OCI-LY1 (cell line): ENCODE measurements around the gene RNF157.

Source experiments
- H2AFZ ChIP-seq: fragments of 200-600 bp; sonication (generic), shearing (Covaris generic); 2 replicates; pipeline ENCODE4 v1.6.0; 2014; ENCODE audit warnings: antibody characterized with exemption, mild to moderate bottlenecking, low read length
- H3F3A ChIP-seq: fragments of 200-600 bp; sonication (generic), shearing (Covaris generic); 2 replicates; pipeline ENCODE4 v1.6.0; 2014; ENCODE audit warnings: mild to moderate bottlenecking, antibody characterized with exemption, low read length, moderate library complexity; ENCODE audit not compliant: insufficient read depth
- H3K27ac ChIP-seq: fragments of 200-600 bp; sonication (generic); 2 replicates; pipeline ENCODE4 v1.5.1; 2014; ENCODE audit warnings: low read length, mixed run types, mild to moderate bottlenecking, low read depth; ENCODE audit not compliant: poor library complexity, severe bottlenecking
- H3K27me3 ChIP-seq: fragments of 200-600 bp; sonication (generic); 2 replicates; pipeline ENCODE4 v1.6.0; 2014; ENCODE audit warnings: antibody characterized with exemption, mild to moderate bottlenecking, low read length, moderate library complexity; ENCODE audit not compliant: insufficient read depth
- H3K36me3 ChIP-seq: fragments of 200-600 bp; sonication (generic); 2 replicates; pipeline ENCODE4 v1.6.1; 2014; ENCODE audit warnings: mild to moderate bottlenecking, antibody characterized with exemption, low read length, moderate library complexity, mixed read lengths; ENCODE audit not compliant: insufficient read depth
- H3K4me1 ChIP-seq: fragments of 200-600 bp; sonication (generic); 2 replicates; pipeline ENCODE4 v1.5.1; 2014; ENCODE audit warnings: mild to moderate bottlenecking, low read length, moderate library complexity; ENCODE audit not compliant: insufficient read depth, severe bottlenecking
- H3K4me2 ChIP-seq: fragments of 200-600 bp; sonication (generic), shearing (Covaris generic); 2 replicates; pipeline ENCODE4 v1.6.1; 2014; ENCODE audit warnings: low read length
- H3K4me3 ChIP-seq: fragments of 200-600 bp; sonication (generic); 2 replicates; pipeline ENCODE4 v1.5.1; 2014; ENCODE audit warnings: low read length, low read depth, mild to moderate bottlenecking, mixed read lengths; ENCODE audit not compliant: poor library complexity, severe bottlenecking
- H3K79me2 ChIP-seq: fragments of 200-600 bp; shearing (Covaris generic); 2 replicates; pipeline ENCODE4 v1.6.1; 2016; ENCODE audit warnings: mixed run types, low read length, mixed read lengths; ENCODE audit not compliant: insufficient read depth
- H3K9ac ChIP-seq: fragments of 200-600 bp; sonication (generic), shearing (Covaris generic); 2 replicates; pipeline ENCODE4 v1.6.1; 2014; ENCODE audit warnings: mild to moderate bottlenecking, low read length, mixed read lengths
- H3K9me2 ChIP-seq: fragments of 200-600 bp; sonication (generic), shearing (Covaris generic); 2 replicates; pipeline ENCODE4 v1.6.1; 2014; ENCODE audit warnings: low read depth, mild to moderate bottlenecking, low read length, mixed read lengths
- H3K9me3 ChIP-seq: fragments of 200-600 bp; shearing (Covaris generic); 2 replicates; pipeline ENCODE4 v1.6.1; 2014; ENCODE audit warnings: low read length, mixed read lengths
- H4K20me1 ChIP-seq: fragments of 200-600 bp; sonication (generic), shearing (Covaris generic); 2 replicates; pipeline ENCODE4 v1.6.0; 2016; ENCODE audit warnings: mild to moderate bottlenecking, low read length; ENCODE audit not compliant: insufficient read depth
- EZH2 ChIP-seq: fragments of 200-600 bp; sonication (generic), shearing (Covaris generic); IDR thresholded peaks from 2 replicates; pipeline ENCODE4 v1.8.0; 2017; ENCODE audit warnings: borderline replicate concordance, mixed run types, mild to moderate bottlenecking, antibody characterized with exemption, low read length, moderate library complexity, mixed read lengths
- TF ChIP-seq, protein P1 (sequence below): fragments of 200-600 bp; sonication (generic), shearing (Covaris generic); IDR thresholded peaks from 2 replicates; pipeline ENCODE4 v1.5.1; 2017; ENCODE audit warnings: mild to moderate bottlenecking, antibody characterized with exemption, low read length, moderate library complexity, mixed read lengths

The RNF157 gene

DNA sequence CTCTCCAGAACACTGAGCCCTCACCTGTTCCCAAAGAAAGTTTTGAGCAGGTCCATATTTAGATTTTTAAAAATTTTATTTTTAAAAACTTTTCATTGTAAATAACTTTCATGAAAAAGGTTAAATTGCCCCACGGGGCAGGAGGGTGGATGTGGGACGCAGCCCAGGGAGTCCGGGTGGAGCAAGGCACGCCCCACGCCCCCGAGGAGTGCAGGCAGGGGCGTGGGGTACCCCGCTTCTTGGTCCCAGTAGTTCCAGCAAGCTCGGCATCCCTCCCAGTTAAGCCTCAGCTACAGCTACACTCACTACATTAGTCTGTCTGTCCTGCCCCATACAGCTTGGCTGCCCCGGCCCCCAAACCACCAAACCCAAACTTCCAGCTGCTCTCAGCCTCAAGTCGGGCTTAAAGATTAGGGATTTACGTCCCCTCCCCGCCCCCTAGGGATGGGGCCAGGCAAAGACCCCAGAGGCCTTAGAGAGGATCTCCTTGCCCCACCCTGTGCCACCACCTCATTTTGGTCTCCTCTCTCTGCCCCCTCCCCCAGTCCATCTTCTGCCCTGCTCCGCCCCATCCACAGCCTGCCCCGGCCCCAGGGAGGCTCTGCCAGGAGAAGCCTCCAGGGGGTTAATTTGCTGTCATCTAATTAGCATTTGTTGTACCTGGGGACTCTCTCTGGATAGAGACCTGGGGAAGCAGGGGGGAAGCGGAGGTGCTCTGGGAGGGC is 103.9 kb downstream of the RNF157 start:
- H3K27me3 ChIP-seq = peaks cover 7% of the 10 kb centered on the region
- H2AFZ ChIP-seq = no peak overlapping the region
- no peak overlapping the region for H3K9ac ChIP-seq
- no peaks in the 10 kb centered on the region for H3K9me3 ChIP-seq
- no peaks in the 10 kb centered on the region for H3K79me2 ChIP-seq
- H3K36me3 ChIP-seq = no peaks in the 10 kb centered on the region
- no peaks in the 10 kb centered on the region for H3F3A ChIP-seq
- no peak overlapping the region for H3K27ac ChIP-seq
- no peak overlapping the region for H3K4me2 ChIP-seq
- H3K9me2 ChIP-seq = no peaks in the 10 kb centered on the region
- no peak for TF ChIP-seq EZH2
- TF ChIP-seq, protein P1, sequence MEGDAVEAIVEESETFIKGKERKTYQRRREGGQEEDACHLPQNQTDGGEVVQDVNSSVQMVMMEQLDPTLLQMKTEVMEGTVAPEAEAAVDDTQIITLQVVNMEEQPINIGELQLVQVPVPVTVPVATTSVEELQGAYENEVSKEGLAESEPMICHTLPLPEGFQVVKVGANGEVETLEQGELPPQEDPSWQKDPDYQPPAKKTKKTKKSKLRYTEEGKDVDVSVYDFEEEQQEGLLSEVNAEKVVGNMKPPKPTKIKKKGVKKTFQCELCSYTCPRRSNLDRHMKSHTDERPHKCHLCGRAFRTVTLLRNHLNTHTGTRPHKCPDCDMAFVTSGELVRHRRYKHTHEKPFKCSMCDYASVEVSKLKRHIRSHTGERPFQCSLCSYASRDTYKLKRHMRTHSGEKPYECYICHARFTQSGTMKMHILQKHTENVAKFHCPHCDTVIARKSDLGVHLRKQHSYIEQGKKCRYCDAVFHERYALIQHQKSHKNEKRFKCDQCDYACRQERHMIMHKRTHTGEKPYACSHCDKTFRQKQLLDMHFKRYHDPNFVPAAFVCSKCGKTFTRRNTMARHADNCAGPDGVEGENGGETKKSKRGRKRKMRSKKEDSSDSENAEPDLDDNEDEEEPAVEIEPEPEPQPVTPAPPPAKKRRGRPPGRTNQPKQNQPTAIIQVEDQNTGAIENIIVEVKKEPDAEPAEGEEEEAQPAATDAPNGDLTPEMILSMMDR = no peak
- no peaks in the 10 kb centered on the region for H4K20me1 ChIP-seq
- H3K4me3 ChIP-seq = no peak overlapping the region
- peaks cover 2% of the 10 kb centered on the region for H3K4me1 ChIP-seq

DNA sequence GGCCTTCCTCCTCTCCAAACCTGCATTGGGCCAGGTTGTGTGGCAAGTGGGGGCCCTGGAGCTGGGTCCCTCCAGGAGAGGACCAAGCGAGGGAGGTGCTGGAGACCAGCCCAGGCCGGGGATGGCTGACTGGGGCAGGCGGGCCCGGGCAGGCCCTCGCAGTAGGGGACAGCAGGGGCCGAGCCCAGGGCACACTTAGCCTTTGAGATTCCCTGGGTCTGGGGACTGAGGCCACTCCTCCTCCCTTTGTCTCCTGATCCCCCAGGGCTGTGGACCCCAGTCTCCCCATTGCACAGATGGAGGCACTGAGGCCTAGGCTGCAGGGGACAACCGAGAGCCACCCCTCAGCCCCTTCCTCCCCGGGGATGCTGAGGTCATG is 104.5 kb downstream of the RNF157 start:
- H3K9me2 ChIP-seq = no peaks in the 10 kb centered on the region
- TF ChIP-seq, protein P1 = no peak
- no peak for TF ChIP-seq EZH2
- H3K36me3 ChIP-seq = no peaks in the 10 kb centered on the region
- peaks cover 12% of the 10 kb centered on the region for H3K27me3 ChIP-seq
- no peaks in the 10 kb centered on the region for H3K9me3 ChIP-seq
- no peaks in the 10 kb centered on the region for H3F3A ChIP-seq
- H2AFZ ChIP-seq = no peak overlapping the region
- H3K79me2 ChIP-seq = no peaks in the 10 kb centered on the region
- H3K9ac ChIP-seq = no peak overlapping the region
- H3K4me1 ChIP-seq = no peaks in the 10 kb centered on the region
- H3K4me2 ChIP-seq = no peak overlapping the region
- no peaks in the 10 kb centered on the region for H4K20me1 ChIP-seq
- H3K4me3 ChIP-seq = no peak overlapping the region
- H3K27ac ChIP-seq = no peak overlapping the region

DNA sequence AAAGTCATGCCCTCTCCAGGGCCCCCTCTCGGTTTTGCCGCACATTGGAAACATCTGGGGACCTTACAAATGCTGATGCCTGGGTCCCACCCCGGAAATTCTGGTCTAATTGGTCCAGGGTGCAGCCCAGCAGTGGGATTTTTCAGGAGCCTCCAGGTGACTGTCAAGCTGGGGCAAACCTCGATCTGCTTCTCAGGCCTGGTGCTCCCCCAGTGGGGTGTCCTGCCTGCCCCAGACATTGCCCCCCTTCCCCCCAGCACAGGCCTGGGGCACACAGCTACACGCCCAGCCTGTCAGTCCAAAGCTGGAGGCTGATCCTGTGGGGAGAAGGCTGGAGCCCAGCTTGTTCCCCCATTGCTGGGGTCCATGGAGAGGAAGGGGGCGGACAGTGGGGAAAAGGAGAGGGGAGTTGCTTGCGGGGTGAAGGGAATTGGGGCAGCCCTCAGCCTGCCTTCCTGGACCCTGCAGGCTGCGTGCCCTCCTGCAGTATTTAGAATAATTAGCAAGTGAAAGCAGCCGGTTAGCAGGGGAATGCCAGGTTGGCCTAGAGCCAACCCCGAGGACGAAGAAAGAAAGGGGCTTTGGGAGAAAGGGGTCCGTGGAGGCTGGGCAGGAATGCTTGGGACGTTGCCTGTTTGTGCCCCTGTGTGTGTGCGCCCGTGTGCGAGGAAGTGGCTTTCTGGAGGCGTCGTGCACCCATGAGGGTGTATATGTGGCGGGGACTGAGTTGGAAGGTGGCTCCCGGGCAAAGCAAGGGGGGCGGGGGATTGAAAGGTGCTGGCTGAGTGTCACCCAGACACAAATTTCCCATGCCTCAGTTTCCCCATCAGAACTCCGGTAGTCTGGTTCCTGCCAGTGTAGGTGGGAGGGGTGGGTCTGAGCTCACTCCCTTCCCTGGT is 105.1 kb downstream of the RNF157 start:
- Histone ChIP-seq H2AFZ (no peak overlapping the region), H4K20me1 (no peaks in the 10 kb centered on the region), H3K79me2 (no peaks in the 10 kb centered on the region), H3K27ac (no peak overlapping the region), H3F3A (no peaks in the 10 kb centered on the region), H3K4me3 (no peak overlapping the region), H3K4me1 (no peaks in the 10 kb centered on the region), H3K9me3 (no peaks in the 10 kb centered on the region), H3K9me2 (no peaks in the 10 kb centered on the region), H3K4me2 (no peak overlapping the region), H3K36me3 (no peaks in the 10 kb centered on the region), H3K9ac (no peak overlapping the region), H3K27me3 (peaks cover 9% of the 10 kb centered on the region)
- no peak for TF ChIP-seq EZH2
- TF ChIP-seq, protein P1 = no peak
